IPS-11a (cell line): ENCODE measurements around the gene GPR171.
"Not testable (repeated sequence)": the region's sequence is repeated elsewhere in the genome, so short reads cannot be mapped to it uniquely, and the experiment has no call there.

Experiments
- H3K4me3 ChIP-seq: one replicate; pipeline ENCODE4 v1.5.1; 2013; ENCODE audit warnings: low read depth, low read length, control low read depth

Gene GPR171

DNA sequence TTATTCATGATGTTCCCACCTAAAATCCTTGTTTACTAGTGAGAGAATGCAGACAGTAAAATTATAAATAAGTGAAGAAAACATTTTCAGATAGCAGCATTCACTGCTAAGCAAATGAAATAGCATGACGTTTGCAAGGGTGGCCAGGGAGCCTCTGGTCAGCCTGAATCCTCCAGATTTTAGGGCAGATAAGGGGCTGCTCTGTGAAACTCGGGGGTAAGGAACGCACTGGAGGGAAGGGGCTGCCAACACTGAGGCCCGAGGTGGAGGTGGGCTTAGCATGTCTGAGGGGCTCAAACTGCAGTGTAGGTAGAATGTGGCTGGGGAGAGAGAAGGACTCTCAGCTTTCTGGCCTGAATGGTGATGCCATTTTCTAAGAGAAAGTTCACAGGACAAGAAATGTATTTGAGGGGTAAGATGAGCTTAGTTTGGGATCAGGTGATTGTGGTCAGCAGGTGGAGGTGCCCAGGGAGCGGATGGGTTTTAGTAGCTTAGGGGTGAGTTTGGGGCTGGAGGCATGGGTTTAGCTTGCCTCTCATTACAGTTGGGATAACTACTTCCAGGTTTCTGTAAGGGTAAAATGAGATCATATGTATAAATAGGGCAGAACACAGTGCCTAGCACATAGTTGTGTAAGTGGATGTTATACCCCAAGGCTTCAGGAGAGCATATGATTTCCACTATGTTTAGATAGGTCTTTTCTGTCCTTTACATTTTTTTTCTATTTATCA, 20.5 kb downstream of the GPR171 start:
- H3K4me3 ChIP-seq, result no peak overlapping the region

- H3K4me3 ChIP-seq, result no peak overlapping the region
These were observed 24.7 kb downstream of the GPR171 start for GRCh38 chr3:151178208-151178845.

- no peak overlapping the region for H3K4me3 ChIP-seq
These were observed 27.1 kb downstream of the GPR171 start for GRCh38 chr3:151175952-151176351.

DNA sequence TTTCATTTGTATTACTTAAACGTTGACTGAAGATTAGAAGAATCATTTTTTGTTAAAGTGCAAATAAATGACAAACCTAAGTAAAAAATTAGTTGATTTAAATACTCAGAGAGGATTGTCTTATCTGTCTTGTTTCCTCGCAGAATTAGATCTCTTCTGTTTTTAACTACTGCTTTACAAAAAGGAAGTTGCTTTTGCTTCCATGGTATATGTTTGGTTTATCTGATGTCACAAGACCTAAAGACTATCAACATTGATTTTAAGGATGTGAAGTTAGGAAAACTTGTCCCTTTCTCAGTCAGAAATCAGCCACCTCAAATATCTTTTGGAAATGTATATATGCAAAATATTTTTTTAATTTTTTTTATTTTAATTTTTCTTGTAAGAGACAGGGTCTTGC, 28.7 kb downstream of the GPR171 start:
- H3K4me3 ChIP-seq, result no peak overlapping the region

DNA sequence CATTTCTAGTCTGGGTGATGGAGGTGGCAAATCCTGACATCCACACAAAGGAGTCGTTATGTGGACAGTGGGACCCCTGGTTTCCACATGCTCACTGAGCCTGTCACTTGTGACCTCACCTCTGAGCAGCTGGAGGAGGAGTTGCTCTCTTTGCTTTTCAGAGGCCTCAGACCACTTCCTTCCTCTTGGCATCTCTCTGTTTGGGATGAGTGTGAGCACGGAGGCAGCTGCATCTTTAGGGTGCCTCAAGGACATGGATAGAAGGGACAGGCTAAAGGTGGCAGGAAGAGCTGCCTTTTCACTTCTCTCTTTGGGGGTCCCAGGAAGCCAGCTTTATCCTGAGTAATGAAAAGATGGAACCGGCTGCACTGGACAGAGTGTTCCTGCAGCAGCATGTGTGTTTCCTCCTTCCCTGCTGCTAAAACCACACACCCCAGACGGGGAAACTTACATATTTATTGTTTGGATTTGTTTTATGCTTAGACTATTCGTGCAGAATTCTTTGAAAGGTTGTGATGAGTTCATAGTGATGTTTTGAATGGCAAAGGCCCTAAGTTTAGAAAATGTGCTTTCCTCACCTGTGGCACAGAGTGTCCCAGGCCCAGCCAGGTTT, 31.8 kb downstream of the GPR171 start:
- H3K4me3 ChIP-seq, result no peak overlapping the region

DNA sequence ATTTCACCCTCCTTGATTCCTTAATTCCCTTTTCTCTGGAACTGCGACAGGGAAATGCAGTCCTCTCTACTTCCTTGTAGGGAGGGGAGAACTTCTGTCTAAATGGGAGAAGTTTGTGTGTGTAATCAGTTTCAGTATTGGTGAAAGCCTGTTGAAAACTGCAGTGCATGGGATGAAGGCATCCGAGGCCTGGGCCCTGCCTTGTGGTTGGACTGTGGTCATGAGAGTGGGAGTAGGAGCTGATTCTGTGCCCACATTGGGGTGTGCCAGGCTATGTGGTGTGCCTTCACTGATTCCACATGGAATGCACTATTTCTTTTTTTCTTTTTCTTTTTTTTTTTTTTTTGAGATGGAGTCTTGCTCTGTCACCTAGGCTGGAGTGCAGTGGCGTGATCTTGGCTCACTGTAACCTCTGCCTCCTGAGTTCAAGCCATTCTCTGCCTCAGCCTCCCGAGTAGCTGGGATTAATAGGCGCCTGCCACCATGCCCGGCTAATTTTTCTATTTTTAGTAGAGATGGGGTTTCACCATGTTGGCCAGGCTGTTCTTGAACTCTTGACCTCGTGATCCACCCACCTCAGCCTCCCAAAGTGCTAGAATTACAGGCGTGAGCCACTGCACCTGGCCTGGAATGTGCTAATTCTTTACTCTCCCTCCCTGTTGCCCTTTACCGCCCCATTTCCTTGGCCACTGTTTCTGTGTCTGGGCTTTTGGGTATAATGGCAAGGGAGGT, 32.9 kb downstream of the GPR171 start:
- H3K4me3 ChIP-seq, result not testable (repeated sequence)

DNA sequence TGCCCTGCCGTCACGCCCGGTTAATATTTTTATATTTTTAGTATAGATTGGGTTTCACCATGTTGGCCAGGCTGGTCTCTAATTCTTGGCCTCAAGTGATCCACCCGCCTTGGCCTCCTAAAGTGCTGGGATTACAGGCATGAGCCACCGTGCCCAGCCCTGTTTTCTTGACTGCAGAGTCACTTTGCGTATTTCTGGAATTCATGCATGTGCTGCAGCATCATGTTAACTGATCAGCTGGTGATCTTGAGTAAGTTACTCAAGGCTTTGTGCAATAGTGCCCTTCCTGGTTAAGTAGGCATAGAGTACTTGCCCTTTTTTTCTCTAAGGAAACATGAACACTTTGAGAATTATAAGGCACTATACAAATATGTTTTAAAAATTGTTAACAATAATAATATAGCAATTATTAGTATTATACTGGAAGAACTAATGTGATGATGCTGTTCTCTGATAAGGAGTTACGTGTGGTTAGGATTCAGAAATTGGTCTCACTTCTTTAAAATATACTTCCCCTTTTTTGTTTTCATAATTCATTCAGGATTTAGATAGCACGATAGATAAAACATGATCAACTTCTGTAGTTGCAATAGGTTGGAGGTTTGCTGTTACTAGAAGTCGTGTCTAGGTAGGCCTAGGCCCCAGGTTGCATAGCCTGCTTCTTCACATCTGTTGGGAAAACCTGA, 33.6 kb downstream of the GPR171 start:
- H3K4me3 ChIP-seq, result no peak overlapping the region

- no peak overlapping the region for H3K4me3 ChIP-seq
These were observed 34.5 kb downstream of the GPR171 start for GRCh38 chr3:151168269-151169094.

DNA sequence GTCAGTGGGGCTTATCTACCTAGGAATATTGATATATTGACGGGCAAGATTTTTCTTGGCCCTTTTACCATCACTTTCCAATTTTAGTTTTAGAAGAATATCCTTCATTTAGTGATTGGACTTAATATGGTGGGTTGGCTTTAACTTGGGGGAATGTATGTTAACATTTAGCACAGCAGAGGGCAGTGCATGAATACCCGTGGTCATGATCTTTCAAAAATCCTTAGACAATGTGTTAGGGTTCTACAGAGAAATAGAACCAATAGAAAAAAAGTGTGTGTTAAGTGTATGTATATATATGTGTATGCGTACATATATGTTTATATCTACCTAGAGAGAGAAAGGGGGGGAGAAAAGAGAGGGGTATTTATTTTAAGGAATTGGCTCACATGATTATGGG, 36.9 kb downstream of the GPR171 start:
- H3K4me3 ChIP-seq, result no peak overlapping the region

GRCh38 chr3:151165226-151165625, 37.8 kb downstream of the GPR171 start:
- no peak overlapping the region for H3K4me3 ChIP-seq

DNA sequence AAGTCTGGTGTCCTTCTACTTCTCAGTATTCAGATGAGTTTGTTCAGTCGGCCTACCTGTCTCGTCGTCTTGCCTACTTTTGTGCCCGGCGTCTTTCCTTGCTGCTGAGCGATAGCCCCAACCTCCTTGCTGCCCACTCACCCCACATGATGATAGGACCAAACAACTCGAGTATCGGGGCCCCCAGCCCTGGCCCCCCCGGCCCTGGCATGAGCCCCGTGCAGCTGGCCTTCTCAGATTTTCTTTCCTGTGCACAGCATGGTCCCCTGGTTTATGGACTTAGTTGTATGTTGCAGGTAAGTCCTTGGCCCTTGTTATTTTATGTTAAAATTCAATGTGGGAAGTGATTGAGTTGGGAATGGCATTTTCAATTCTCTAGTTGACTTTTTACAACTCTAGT, 43.2 kb downstream of the GPR171 start:
- H3K4me3 ChIP-seq, result no peak overlapping the region

- H3K4me3 ChIP-seq, result no peak overlapping the region
These were observed 46.3 kb downstream of the GPR171 start for GRCh38 chr3:151156618-151157216.

DNA sequence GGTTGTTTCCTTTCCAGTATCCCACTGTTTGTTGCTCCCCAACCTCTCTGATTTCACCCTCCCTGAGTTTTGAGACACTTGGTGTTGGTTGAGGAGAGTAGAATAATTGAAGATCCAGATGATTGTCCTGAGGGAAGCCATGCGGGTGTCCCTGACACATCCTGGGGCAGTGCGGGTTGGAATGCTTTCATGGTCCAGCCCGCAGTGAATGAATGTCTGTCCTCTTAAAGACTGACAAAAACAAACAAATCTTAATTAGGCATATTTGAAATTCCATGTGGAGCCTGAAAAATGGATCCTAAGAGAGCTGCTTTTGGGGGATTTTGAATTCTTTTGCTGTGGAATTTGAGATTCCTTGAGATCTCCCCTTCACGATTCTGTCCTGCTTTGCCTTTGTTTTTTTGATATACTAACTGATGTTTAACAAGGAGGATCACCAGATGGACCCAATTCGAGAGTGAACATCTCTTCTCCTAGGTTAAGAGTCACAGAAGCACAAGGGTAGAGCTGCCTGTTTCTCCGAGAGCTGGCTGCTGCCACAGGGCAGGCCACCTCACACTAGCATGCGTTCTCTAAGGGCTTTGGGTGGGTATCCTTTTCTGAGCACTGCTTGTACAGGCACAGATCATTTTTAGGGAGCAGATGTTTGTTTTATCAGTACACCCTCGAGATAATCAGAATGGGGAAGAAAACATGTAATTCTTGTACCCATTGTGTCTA, 47.4 kb downstream of the GPR171 start:
- no peak overlapping the region for H3K4me3 ChIP-seq

DNA sequence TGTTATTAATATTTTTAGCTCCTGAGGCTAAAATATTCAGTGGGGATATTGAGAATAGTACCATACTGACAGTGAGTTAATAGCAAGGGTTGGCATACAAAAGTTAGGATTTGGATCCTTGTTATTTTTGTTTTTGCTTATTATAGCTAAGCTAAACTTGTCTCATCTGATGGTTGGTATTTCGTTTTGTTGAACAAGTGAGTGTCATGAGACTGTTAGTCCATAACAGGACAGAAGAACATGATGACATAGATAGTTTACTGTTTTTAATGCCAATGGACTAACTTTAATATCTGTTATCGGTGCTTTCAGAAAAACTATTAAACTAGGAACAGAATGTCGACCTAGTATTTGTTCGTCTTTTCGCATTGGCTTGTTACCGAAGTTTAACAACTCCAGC, 48.5 kb downstream of the GPR171 start:
- H3K4me3 ChIP-seq, result no peak overlapping the region

DNA sequence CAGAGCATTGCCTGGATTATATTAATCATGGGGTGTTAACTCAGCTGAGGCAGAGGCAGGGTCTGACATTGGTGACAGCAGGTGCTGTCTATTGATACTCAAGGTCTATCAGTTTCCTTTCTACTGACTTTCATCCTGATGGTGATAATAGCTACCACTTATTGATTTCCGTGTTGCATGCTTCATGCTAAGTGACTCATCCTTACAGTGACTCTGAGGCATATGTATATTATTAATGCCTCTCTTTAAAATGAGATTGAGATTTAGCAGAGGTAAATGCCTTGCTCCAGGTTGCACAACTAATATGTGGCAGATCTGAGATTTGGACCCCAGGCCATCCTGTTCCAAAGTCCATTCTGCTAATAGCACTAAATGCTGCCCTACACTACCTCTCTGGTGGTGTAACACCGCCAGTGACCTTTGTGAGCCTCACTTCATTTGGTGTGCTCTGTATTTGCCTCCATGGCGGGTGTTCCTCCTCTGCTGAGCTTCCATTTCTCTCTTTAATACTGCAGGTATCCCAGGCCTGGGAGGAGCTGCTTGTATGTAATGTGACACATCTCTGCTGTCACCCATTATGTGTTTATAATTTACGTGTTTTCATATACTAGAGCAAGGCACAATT, 50.4 kb downstream of the GPR171 start:
- H3K4me3 ChIP-seq, result no peak overlapping the region
